Sciatic nerve (tissue), 2 donors: ENCODE results near the gene ARHGAP27. TPM values are rescaled to one million over a fixed set of nuclear protein-coding genes. Genes with fewer than 3 reads are reported as not detected.

Experiments used
- ATAC-seq: fragments of 200-7000 bp; cut with Tn5 transposase; one replicate; pipeline ENCODE4 v1.9.1; 2020; ENCODE audit warnings: mild to moderate bottlenecking, moderate library complexity
- DNase-seq: peaks from one replicate; pipeline ENCODE4 v3.0.0-alpha.2; 2020; ENCODE audit warnings: low spot score
- intact Hi-C: fragments of 100-400 bp; cut with DNase I; formaldehyde crosslinking; loops from one replicate; pipeline ENCODE4 v1.14.2; 2022
- total RNA-seq: library from RNA; stranded (reverse); fragmentation: NEBNext Ultra II Directional; extraction: Animal tissue kit (Norgen Biotek cat#: 25700); gene quantifications from one replicate; pipeline ENCODE4 v1.2.1, GENCODE V29; 2021
- donor health status: DM: no; HTN: no; CAD: no.
- donor health status: DM: no; HTN: no; CAD: no.

The ARHGAP27 gene
- total RNA-seq, 1 donor from 2014 or later = 30.6 TPM

DNA sequence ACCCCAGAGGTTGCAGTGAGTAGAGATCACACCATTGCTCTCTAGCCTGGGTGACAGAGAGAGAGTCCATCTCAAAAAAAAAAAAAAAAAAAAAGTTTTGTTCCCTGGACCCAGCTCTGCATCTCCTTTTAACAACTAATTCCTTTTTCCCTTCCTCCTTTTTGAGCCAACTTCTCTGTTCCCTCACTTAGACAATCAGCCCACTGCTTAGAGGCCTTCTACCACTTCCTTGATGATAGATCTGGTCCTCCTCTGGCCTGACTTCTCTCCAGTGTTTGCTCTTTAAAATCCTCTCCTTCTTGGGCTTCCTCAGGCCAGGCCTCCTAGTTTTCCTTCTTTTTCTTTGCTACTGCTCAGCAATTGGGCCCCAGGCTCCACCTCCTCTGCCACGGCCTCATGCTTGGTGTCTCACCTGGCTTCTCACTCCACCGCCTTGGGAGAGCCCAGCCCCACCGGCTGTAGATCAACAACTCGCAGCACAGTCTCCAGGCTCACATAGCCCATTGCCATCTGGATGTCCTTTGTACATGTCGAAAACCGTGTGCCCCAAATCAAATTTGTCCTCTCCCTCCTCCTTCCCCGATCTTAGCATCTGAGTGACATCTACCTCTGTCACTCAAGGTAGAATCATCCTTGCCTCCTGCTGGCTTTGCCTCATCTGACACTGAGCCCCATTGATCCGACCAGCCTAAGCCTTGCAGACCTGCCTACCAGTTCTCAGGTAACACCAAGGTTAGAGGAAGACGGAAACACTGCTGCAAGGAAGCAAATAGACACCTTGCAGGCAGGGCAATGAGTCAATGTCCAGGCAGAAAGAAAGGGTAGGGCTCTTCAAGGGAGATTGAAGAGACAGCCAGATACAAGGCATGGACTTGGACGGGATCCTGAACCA, 17.4 kb downstream of the ARHGAP27 start:
- intact Hi-C loops = no loop called here

DNA sequence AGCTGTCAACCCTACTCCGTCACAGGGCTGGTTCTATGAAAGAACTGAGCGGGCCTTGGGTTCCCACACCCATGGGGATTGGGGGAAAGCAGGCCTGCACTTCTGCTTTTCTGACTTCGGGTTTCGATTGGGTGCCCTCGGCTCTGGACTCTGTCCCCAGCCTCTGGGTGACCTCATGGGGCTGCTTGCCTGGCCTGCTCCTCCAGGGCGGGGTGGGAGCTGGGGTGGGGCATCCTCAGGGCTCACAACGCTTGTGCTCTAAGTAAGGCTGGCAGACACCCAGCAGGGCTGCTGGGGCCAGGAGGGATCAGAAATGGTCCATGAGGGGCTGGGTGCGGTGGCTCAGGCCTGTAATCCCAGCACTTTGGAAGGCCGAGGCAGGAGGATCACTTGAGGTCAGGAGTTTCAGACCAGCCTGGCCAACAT, 19.2 kb downstream of the ARHGAP27 start:
- intact Hi-C loops = no loop called here
- DNase-seq (no peak), ATAC-seq (peak; percentile 57)

More for the DNA sequence above, 17.4 kb downstream of the ARHGAP27 start:
- ATAC-seq (no peak), DNase-seq (no peak)

DNA sequence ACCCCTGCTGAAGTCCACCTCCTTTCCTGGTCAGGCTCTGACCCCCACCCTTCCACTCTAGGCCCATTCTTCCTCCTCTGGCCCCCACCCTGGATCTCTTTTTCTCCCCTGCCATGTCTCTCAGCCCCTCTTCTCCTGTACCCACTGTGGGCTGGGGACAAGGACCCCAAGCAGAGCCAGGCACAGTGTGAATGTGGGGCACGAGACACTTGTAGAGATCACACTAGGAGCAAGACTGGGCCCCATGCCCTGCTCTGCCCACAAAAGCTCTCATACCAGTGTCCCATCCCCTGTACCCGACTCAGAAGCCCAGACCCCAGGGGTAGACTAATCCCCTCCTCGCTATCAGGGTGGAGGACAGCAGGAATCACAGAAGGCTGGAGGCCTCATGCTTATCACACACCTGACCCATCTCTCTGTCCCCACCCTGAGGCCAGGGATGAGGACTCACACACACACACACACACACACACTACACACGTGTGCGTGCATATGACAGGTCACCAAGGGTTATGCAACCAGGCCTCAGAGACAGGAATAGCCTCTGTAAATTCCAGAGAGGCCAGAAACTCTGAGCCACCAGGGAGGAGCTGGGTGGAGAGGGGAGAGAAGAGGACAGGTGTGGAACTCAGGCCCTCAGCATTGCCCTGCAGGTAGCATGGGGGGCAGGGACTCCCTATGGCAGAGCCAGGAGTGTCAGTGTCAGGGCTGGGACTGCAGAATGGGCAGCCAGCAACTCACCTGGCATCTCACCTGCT, 21.1 kb downstream of the ARHGAP27 start:
- intact Hi-C loops = no loop called here
- DNase-seq (no peak), ATAC-seq (no peak)

DNA sequence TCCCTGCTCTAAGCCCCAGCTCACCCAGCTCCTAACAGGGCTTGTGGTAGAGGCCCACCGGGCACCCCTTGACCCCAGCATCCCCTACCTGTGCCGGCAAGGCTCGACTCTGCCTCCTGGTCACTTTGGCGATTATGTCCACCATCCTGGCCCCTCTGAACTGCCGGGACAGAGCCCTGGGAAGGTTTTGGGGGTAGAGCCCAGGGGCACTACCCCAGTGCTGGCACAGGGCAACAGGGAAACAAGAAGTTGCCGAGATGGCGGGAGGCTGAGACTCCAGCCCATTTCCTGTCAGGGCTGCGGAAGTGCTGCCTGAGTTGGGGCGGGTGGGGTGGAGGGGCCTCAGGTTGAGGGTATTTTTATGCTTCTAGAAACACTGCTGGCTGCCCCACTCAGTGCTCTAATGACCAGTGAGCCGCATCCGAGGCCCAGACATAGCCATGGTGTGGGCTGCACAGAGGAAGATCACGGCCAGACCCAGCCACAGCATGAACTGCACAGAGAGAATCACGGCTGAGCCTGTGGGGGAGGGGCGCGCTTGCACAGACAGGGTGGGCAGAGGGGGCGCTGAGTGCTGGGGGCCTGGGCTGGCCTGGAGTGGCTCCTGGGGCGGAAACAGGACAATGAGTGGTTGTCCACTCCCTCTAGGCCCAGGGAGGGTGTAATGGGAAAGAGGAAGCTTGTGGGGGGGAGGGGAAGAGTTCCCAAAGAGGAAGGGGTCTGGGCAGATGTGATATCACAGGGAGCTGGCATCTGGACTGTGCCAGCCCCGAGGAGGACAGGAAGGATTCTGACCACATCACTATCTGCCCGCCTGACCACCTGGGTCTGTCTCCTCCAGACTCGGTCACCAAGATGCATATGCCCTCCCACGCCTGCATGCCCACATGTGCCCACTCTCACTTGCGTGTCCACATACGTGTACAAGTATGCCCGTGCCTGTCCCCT, 22.3 kb downstream of the ARHGAP27 start:
- no peak for DNase-seq
- peak; percentile 60 for ATAC-seq
- intact Hi-C loops = no loop called here

DNA sequence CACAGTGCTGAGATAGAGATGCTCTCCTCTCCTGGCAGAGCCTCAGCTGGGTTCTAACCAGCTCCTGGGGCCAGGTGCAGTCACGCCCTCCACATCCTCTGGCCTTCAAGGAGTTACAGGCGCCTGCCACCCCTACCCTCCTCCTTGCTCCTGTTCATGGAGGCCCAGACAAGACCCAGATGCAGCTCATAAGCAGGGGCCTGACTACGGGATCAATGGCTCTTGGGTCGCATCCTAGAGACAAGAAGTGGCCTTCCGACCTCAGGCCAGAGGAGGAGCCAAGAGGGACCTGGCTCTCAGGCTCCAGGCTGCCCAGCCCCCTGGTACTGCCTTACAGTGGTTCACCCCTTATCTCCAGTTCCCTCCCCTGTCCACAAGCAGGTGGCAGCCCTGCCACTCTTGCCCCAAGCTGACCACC, 23.0 kb downstream of the ARHGAP27 start:
- intact Hi-C loops = no loop called here
- no peak for ATAC-seq
- DNase-seq = no peak

DNA sequence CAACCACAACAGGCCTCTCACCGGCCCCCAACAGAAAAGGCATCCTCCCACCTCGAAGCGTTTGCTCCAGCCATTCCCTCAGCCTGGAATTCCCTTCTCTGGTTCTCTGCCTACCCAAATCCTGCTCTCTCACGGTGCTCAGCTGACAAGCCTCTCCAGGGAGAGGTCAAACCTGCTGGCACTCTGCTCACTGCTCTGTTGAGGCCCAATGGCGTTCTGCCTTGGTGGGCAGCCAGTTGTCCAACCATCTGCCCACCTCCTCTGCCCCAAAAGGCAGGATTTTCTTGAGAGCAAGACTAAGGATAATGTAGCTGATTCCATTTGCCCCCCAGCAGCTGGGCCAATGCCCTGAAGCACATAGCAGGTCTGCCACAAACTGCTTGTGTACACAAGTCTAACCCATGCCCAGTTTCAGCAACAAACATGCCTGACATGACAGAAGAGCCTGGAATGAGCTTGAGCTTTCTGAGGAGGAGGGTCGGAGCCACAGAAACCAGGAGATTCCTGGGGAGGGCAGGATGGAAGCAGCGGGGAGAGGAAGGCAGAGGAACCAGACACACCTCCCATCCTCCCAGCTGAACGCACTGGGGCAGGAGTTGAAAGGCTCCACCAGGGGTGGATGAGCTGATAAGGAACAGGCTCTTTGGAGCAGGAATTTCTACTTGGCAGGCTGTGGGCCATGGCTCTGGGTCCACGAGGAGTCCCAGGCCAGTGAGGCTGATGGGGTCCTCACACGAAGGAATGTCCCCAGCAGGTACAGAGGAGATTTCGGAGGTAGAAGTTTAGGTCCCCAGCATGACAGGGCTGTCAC, 23.9 kb downstream of the ARHGAP27 start:
- ATAC-seq (no peak), DNase-seq (no peak)
- intact Hi-C loops = no loop called here

DNA sequence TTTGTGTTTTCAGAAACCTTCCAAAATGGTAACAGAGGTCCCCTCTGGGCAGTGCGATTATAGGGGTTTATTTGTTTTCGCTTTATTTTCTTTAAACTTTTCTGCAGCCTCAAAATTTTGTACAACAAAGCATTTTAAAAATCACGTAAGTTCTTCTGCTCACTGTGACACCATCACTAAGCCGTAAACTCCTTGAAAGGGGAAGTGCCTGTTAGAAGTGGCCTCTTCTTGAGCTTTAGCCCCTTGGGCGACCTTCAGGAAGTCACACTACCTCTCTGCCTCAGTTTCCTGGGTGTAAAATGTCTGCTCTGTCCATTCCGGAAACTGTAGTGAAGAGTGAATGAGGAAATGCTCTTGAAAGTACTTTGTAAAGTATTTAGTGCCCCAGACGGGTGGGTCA, 26.6 kb downstream of the ARHGAP27 start:
- ATAC-seq = no peak
- intact Hi-C loops = no loop called here
- DNase-seq = no peak

DNA sequence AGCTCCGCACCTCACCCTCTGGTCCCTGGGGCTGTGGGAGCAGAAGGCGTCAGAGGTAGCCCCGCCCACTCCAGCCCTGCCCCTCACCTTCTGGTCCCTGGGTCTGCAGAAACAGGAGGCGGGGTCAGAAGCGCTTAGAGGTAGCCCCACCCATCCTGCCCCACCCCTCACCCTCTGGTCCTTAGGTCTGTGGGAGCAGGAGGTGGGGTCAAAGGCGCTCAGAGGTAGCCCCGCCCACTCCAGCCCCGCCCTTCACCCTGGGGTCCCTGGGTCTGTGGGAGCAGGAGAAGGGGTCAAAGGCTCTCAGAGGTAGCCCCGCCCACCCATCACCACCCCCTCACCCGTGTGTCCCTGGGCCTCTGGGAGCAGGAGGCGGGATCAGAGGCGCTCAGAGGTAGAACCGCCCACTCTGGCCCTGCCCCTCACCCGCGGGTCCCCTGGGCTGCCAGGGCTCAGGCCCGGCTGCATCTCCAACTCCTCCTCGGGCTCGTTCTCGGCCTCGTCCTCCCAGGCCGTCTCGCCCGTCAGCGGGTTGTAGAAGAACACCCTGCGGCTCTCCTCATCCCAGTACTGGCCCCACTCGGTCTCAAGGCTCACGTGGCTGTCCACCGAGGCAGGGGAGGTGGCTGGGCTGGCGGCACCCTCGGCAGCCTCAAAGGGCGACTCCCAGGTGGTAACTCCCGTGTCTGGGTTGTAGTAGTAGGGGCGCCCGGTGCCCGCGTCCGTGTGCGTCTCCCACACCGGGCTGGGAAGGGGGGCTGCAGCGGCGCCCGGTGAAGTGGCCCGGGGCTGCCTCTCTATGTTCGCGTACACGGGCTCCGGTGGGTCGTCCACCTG, 27.2 kb downstream of the ARHGAP27 start:
- DNase-seq (no peak), ATAC-seq (peak; percentile 6)
- intact Hi-C loops = no loop called here

DNA sequence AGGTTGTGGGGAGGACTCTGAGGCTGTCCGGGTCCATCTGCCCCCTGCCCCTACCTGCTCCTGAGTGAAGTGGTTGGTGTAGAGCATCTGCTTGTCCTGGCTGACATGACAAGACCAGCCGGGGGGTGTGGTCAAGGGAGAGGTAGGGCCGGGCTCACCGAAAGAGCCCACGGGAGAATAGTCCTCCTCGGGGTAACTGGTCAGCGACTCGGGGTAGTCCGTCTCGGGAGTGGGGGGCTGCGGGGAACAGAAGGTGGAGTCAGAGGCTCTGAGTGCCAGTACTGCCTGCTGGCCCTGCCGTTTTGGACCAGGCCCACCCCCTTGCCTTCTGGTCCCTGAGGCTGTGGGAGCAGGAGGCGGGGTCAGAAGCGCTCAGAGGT, 27.8 kb downstream of the ARHGAP27 start:
- intact Hi-C loops = no loop called here
- ATAC-seq (no peak), DNase-seq (no peak)

DNA sequence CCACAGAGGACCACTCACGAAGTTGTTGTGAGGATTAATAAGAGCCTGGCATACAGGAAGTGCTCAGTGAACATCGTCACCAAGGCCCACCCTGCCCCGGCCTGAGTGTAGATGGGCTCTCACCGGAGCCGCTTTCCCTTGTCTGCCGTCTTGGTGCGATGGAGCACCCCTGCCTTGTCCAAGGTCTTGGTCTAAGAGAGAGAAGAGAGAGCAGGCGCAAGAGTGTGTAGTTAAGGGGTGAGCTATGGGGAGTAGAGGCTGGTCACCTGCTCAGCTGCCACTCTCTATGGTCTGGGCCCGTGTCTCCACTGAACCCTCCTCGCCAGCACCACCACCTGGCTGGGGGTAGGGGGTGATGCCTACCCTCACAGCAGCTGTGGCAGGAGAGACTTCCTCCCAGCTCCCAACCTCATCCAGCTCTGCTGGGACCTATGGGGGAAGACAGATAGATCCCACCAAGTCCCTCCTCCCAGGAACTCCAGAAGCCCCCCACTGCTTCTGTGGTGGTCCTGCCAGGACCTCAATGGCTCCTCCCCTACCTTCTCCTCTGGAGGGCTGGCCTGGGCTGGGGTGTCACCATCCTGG, 28.7 kb downstream of the ARHGAP27 start:
- DNase-seq (no peak), ATAC-seq (no peak)
- intact Hi-C loops = no loop called here

DNA sequence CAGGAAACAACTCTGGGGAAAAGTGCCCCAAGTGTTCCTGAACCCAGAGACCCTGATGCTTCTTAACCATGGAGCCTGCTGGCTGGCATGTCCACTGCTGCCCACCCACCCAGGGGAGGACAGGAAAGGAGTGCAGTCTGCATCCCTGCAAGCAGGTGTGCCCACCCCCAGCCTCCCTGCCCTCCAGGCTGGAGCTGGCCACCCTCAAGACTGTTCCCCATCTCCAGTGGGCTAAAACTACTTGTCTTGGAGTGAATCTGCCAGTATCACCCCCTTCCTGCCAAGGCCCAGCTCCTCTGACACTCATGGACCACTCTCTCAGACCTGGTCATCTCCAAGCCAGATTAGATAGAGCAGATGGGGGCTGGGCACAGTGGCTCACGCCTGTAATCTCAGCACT, 29.8 kb downstream of the ARHGAP27 start:
- DNase-seq (no peak), ATAC-seq (no peak)
- intact Hi-C loops = no loop called here

DNA sequence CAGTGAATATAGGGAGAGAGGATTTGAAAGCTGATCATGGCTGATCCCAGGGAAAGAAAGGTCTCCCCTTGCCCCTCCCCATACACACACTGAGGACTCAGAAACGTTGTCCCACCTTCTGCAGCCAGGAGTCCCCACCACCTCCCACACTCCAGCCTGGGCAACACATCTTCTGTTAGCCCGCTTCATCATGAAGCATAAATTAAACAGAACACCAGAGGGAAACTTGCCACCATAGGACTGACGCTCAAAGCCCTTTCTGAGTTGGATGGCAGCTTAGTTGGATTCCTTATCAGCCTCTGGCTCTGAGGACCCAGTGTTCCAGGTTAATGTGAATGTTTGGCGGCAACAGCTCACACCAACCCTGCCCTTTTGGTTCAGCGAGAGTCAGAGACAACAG, 33.9 kb downstream of the ARHGAP27 start:
- intact Hi-C loops = no loop called here
- DNase-seq (no peak), ATAC-seq (no peak)

DNA sequence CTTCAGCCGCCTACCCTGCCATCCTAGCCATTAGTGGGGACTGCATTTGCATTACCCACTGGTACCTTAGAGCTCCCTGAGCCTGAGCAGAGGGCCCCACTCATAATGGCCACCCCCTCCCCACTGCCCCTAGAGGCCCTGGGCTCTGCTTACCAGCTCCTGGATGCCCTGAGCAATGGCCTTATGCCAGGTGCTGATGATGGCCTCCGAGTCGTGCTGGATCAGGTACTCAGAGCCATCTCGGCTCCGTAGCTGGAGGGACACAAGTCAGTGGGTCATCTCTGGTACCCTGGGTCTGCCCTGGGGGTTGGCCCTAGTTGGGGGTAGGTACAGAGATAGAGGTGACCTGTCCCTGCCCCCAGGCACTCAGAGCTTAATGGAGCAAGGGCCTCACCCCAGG, 34.9 kb downstream of the ARHGAP27 start:
- intact Hi-C loops = no loop called here
- DNase-seq (no peak), ATAC-seq (no peak)

DNA sequence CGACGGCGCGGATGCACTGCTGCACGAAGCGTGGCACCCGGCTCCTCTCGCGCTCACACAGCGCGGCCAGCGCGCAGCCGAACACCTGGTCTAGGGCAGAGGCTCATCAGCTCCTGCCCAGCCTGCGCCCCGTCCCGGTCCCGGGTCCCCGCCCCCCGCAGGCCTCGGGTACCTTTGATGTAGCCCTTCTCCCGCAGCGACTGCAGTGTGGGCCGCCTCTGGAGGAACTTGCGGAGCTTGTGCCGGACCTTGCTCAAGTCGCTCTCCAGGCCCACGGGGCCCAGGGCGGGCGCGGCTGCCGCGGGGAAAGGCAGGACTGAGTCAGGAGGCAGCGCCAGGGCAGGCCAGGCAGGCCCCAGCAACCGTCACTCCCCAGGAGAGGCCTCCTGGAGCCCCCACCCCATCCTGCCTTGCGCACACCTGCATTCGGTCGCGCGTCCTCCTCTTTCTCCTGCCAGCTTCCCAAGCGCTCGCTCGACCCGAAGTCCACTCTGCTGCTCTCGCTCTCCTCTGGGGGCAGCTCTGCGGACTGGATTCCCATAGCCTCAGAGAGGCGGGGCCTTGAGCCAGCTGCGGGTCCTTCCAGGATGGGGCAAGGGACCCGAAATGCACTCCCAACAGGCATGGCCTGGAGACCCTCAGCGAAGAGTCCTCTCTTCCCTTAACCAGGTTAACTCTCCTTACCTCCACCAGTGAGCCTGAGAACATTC, 36.0 kb downstream of the ARHGAP27 start:
- intact Hi-C loops = no loop called here
- ATAC-seq (no peak), DNase-seq (no peak)

DNA sequence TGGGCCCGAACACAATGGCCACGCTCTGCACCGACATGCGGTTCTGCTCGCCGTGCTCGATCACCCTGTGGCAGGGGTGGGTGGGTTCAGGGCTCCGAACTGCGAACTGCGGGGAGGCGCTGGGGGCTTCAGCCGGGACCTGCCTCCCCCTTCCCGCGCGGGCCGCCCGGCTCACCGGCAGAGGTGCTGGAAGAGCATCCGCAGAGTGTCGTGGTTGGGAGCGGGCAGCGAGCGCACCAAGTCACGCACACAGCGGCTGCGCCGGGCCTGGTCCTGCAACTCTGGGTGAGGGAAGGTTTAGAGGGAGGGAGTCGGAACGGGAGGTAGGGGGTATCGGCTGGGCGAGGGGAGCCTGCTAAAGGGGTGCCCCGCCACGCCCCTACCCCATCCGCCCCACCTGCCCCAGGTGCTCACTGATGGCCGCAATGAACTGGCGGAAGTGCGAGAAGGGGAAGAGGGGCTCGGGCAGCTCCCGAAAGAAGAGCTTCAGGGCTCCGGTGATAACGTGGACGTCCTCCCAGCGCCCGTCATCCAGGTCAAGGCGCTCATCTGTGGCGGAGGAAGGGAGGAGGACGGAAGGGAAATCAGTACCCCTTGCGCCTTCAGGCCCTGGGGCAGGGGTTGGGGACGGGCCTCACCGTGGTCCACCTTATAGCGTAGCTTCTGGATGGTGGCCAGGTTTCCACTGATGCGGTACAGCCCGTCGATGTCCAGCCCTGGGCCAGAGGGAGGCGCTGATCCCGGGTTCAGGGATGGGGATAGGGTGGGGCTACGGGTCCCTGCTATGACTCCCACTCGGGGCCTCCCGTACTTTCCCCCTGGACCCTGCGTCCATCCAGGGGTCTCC, 36.9 kb downstream of the ARHGAP27 start:
- intact Hi-C loops = no loop called here
- DNase-seq = no peak
- peak; percentile 10 for ATAC-seq
